GM12878 (cell line): ENCODE data around the gene GRM7. TPM values are rescaled to one million over a fixed set of nuclear protein-coding genes. Genes with fewer than 3 reads are reported as not detected.

ENCODE experiments used
- ATAC-seq: fragments of 200-7000 bp; cut with Tn5 transposase; 3 replicates; pipeline ENCODE4 v1.9.1; 2020; ENCODE audit warnings: mild to moderate bottlenecking, moderate library complexity
- BruUV-seq: library from RNA; stranded (reverse); fragments of 400-500 nt; replicated peaks from 2 replicates; lab custom pipeline; 2021; lab: Mats Ljungman, UMichigan
- CTCF ChIA-PET: fragments of 300-600 bp; sonication (Branson Sonifier 250); formaldehyde crosslinking; extraction: SDS; loops from one replicate; lab custom pipeline; 2021; ENCODE audit warnings: inconsistent platforms; lab: Yijun Ruan, JAX
- POLR2A ChIA-PET: fragments of 350-600 bp; formaldehyde crosslinking; extraction: SDS; loops from one replicate; lab custom pipeline; 2021; ENCODE audit warnings: inconsistent platforms; lab: Charles Lee
- RAD21 ChIA-PET: fragments of 300-600 bp; sonication (Branson Sonifier 250); formaldehyde crosslinking; loops from one replicate; lab custom pipeline; 2023; ENCODE audit warnings: antibody characterized with exemption; ENCODE audit not compliant: unreplicated experiment; lab: Charles Lee
- SMC1A ChIA-PET: fragments of 300-600 bp; sonication (Branson Sonifier 250); formaldehyde crosslinking; loops from one replicate; lab custom pipeline; 2023; ENCODE audit not compliant: unreplicated experiment, uncharacterized antibody; lab: Charles Lee
- DNase-seq: peaks from one replicate; pipeline ENCODE4 v3.0.0-alpha.2; 2011; ENCODE audit warnings: low read depth, low spot score
- FAIRE-seq: peaks from 3 replicates; lab custom pipeline; 2011; peaks lifted over from hg19 to GRCh38; lab: Jason Lieb, UNC
- H2AFZ ChIP-seq: 2 replicates; pipeline ENCODE4 v1.6.0; 2011; ENCODE audit warnings: low read depth, low read length, control low read depth; ENCODE audit not compliant: control insufficient read depth
- H3K27ac ChIP-seq: 2 replicates; pipeline ENCODE4 v1.5.1; 2011; ENCODE audit warnings: control low read depth; ENCODE audit not compliant: control insufficient read depth, insufficient read depth
- H3K27me3 ChIP-seq, 2 experiments: replicated peaks in 1 of 2; 2 replicates each; pipeline versions ENCODE4 v1.6.0 to v1.6.1; 2011; ENCODE audit warnings: low read length in 1 of 2; ENCODE audit not compliant: control insufficient read depth in 2 of 2, insufficient read depth in 2 of 2
- H3K36me3 ChIP-seq, 2 experiments: 2 replicates each; pipeline ENCODE4 v1.5.1; 2011; ENCODE audit warnings: low read length in 1 of 2; ENCODE audit not compliant: control insufficient read depth in 2 of 2, insufficient read depth in 2 of 2
- H3K4me1 ChIP-seq: 2 replicates; pipeline ENCODE4 v1.6.1; 2011; ENCODE audit warnings: mild to moderate bottlenecking, low read length, moderate library complexity, mixed read lengths; ENCODE audit not compliant: control insufficient read depth, insufficient read depth
- H3K4me2 ChIP-seq: 2 replicates; pipeline ENCODE4 v1.6.0; 2011; ENCODE audit warnings: control low read depth; ENCODE audit not compliant: control insufficient read depth, insufficient read depth
- H3K4me3 ChIP-seq: fragments of 200-600 bp; sonication (generic); 2 replicates; pipeline ENCODE4 v1.5.1; 2016
- H3K79me2 ChIP-seq: 2 replicates; pipeline ENCODE4 v1.6.0; 2011; ENCODE audit warnings: low read length; ENCODE audit not compliant: control insufficient read depth, insufficient read depth
- H3K9ac ChIP-seq: 2 replicates; pipeline ENCODE4 v1.8.0; 2011; ENCODE audit warnings: low read length, control low read depth, mixed read lengths; ENCODE audit not compliant: control insufficient read depth, insufficient read depth
- H3K9me3 ChIP-seq: replicated peaks from 3 replicates; pipeline ENCODE4 v1.5.1; 2011; ENCODE audit warnings: mild to moderate bottlenecking, low read length; ENCODE audit not compliant: control insufficient read depth, insufficient read depth
- H4K20me1 ChIP-seq: 2 replicates; pipeline ENCODE4 v1.6.0; 2011; ENCODE audit not compliant: control insufficient read depth, insufficient read depth
- IKZF2 ChIP-seq, 2 experiments: fragments of 450-650 bp; IDR thresholded peaks; 2 replicates each; pipeline ENCODE4 v1.6.1; 2017; ENCODE audit warnings: mild to moderate bottlenecking in 2 of 2, moderate library complexity in 2 of 2
- MYC ChIP-seq: IDR thresholded peaks from 2 replicates; pipeline ENCODE4 v1.6.1; 2011; ENCODE audit warnings: mild to moderate bottlenecking, low read length, moderate library complexity, inconsistent platforms; ENCODE audit not compliant: insufficient read depth, insufficient replicate concordance, insufficient read length, severe bottlenecking
- TCF12 ChIP-seq: IDR thresholded peaks from 2 replicates; pipeline ENCODE4 v1.6.1; 2011; ENCODE audit warnings: low read depth, mild to moderate bottlenecking, low read length
- ZBTB4 ChIP-seq: fragments of 450-650 bp; formaldehyde crosslinking; IDR thresholded peaks from 2 replicates; pipeline ENCODE4 v1.4.0; 2022; ENCODE audit warnings: mild to moderate bottlenecking, moderate library complexity
- WGBS: methylation state at CpG from one replicate; pipeline ENCODE4 v1.1.6; 2016; ENCODE audit warnings: low lambda C conversion rate; ENCODE audit not compliant: insufficient replicate concordance, insufficient coverage; ENCODE audit errors: missing lambda C conversion rate; 5-methylcytosine and 5-hydroxymethylcytosine counted together
- in situ Hi-C: fragments of 300-500 bp; cut with MboI; formaldehyde crosslinking; loops from 9 replicates; pipeline ENCODE4 v1.14.3; 2018; ENCODE audit warnings: mixed read lengths
- intact Hi-C: fragments of 100-400 bp; cut with micrococcal nuclease; formaldehyde crosslinking; loops from one replicate; pipeline ENCODE4 v1.14.2; 2022; ENCODE audit not compliant: unreplicated experiment
- polyA plus RNA-seq, 11 experiments: library from polyadenylated mRNA; depleted of rRNA in 4 of 11; unstranded in 6 of 11; stranded (reverse) in 5 of 11; fragments of >200 nt; fragmentation: Nextera tagmentation in 4 of 11; fragmentation: Illumina TruSeq in 1 of 11; extraction: Ambion mirVana in 4 of 11; extraction: Trizol in 1 of 11; gene quantifications; 1 replicate in 1 of 11; 2 replicates in 10 of 11; pipeline versions ENCODE4 v1.2.1 to v1.2.3, GENCODE V29; 2011 to 2016; ENCODE audit warnings: inconsistent platforms in 2 of 11, missing spikeins in 2 of 11, low read depth in 1 of 11
- total RNA-seq, 4 experiments: library from RNA; depleted of rRNA in 3 of 4; stranded (reverse); fragments of >200 nt in 3 of 4; fragmentation: Illumina TruSeq in 1 of 4; extraction: Trizol in 1 of 4; gene quantifications; 2 replicates each; pipeline versions ENCODE4 v1.2.1 to v1.2.3, GENCODE V29; 2013 to 2021
- TF ChIP-seq, protein P1 (sequence below): IDR thresholded peaks from 2 replicates; pipeline ENCODE4 v1.6.1; 2011; ENCODE audit warnings: borderline replicate concordance, low read depth, mild to moderate bottlenecking, moderate library complexity, mixed read lengths, low read length; ENCODE audit not compliant: insufficient read depth; ENCODE audit errors: extremely low read length

Gene GRM7
- total and polyA plus RNA-seq, 10 of the 15 experiments (the other 5 are each of a cell fraction or from before 2014, with no cell fraction given), result not detected

GRCh38 chr3:7367968-7368367, 507.1 kb downstream of the GRM7 start (continued):
- no peak for TF ChIP-seq MYC

DNA sequence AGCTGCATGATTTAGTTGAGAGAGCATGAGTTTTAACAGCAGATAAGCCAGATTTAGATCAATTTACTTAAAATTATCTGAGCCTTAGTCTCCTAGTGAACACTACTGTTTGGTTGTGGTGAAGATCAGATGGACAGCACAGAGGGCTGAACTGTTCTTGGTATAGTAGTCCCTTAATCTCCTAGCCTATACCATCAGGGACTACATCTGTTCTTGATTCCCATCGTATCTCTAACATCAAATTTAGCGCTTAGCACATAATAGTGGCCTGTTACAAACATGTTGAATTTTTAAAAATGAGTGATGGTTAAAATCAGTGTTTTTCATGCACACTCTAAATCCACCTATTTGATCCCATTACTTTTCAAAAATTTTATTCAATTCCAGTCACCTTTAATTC, 507.7 kb downstream of the GRM7 start:
- TF ChIP-seq IKZF2 (IDR thresholded peaks at IDR 0.05), result no peak
- no peak for TF ChIP-seq ZBTB4 (CRISPR knock-in tag)
- no peak for TF ChIP-seq TCF12
- TF ChIP-seq, protein P1, sequence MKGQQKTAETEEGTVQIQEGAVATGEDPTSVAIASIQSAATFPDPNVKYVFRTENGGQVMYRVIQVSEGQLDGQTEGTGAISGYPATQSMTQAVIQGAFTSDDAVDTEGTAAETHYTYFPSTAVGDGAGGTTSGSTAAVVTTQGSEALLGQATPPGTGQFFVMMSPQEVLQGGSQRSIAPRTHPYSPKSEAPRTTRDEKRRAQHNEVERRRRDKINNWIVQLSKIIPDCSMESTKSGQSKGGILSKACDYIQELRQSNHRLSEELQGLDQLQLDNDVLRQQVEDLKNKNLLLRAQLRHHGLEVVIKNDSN, result no peak
- Histone ChIP-seq H3K27ac (no peak overlapping the region), H3K4me3 (no peak overlapping the region), H2AFZ (no peak overlapping the region), H3K9ac (no peak overlapping the region), H3K36me3 (no peaks in the 10 kb centered on the region), H3K79me2 (no peaks in the 10 kb centered on the region), H4K20me1 (no peaks in the 10 kb centered on the region), H3K27me3 (no peaks in the 10 kb centered on the region), H3K4me1 (no peaks in the 10 kb centered on the region), H3K4me2 (no peak overlapping the region), H3K9me3 (no peaks in the 10 kb centered on the region)
- ChIA-PET CTCF (no interaction called here), POLR2A (no interaction called here), SMC1A (no interaction called here), RAD21 (no interaction called here)
- DNase-seq (no peak), ATAC-seq (no peak), FAIRE-seq (no peak)
- 0% methylated on average over 2 of the region's 2 CpGs for WGBS
- in situ Hi-C loops (no loop called here), intact Hi-C loops (no loop called here)
- BruUV-seq, result no TSS peak
